Activated B cell treated with CpG ODN at 0.5 μM for 24 hours (primary cell): ENCODE data around the gene CLCN3. TPM values are rescaled to one million over a fixed set of nuclear protein-coding genes. Genes with fewer than 3 reads are reported as not detected.
"Not testable (repeated sequence)": the region's sequence is repeated elsewhere in the genome, so short reads cannot be mapped to it uniquely, and the experiment has no call there.

ENCODE experiments used
- ATAC-seq: fragments of 200-7000 bp; cut with Tn5 transposase; one replicate; pipeline ENCODE4 v1.10.0; 2021; ENCODE audit warnings: low read depth, mild to moderate bottlenecking, moderate library complexity
- CTCF ChIA-PET: fragments of 350-600 bp; sonication (Branson Sonifier 250); formaldehyde crosslinking; loops from one replicate; lab custom pipeline; 2021; ENCODE audit warnings: antibody characterized with exemption; lab: Charles Lee
- POLR2A ChIA-PET: fragments of 350-600 bp; sonication (Branson Sonifier 250); formaldehyde crosslinking; loops from one replicate; lab custom pipeline; 2021; ENCODE audit warnings: antibody characterized with exemption; lab: Charles Lee
- DNase-seq: peaks from one replicate; pipeline ENCODE4 v3.0.0; 2022
- H3K27ac Mint-ChIP-seq: one replicate; pipeline ENCODE4 v1.8.0; 2020; ENCODE audit warnings: mixed read lengths
- H3K27me3 Mint-ChIP-seq: one replicate; pipeline ENCODE4 v1.8.0; 2021; ENCODE audit warnings: mixed read lengths
- H3K36me3 Mint-ChIP-seq: one replicate; pipeline ENCODE4 v1.8.0; 2021; ENCODE audit warnings: low read depth, mixed read lengths
- H3K4me1 Mint-ChIP-seq: one replicate; pipeline ENCODE4 v1.8.0; 2021; ENCODE audit warnings: mixed read lengths
- H3K4me3 Mint-ChIP-seq: one replicate; pipeline ENCODE4 v1.8.0; 2020; ENCODE audit warnings: mild to moderate bottlenecking, mixed read lengths
- H3K9me3 Mint-ChIP-seq: one replicate; pipeline ENCODE4 v1.8.0; 2020; ENCODE audit warnings: mixed read lengths
- intact Hi-C: fragments of 100-400 bp; cut with micrococcal nuclease; formaldehyde crosslinking; loops from one replicate; pipeline ENCODE4 v1.15.1; 2024
- total RNA-seq: library from RNA; stranded (reverse); gene quantifications from 2 replicates; pipeline ENCODE4 v1.2.3, GENCODE V29; 2022
- TF ChIP-seq, protein P1 (sequence below): fragments of 200-600 bp; IDR thresholded peaks from one replicate; pipeline ENCODE4 v1.8.0; 2022; ENCODE audit warnings: antibody characterized with exemption, mild to moderate bottlenecking

CLCN3 gene
- total RNA-seq, 1 donor from 2014 or later = 28.6 TPM

DNA sequence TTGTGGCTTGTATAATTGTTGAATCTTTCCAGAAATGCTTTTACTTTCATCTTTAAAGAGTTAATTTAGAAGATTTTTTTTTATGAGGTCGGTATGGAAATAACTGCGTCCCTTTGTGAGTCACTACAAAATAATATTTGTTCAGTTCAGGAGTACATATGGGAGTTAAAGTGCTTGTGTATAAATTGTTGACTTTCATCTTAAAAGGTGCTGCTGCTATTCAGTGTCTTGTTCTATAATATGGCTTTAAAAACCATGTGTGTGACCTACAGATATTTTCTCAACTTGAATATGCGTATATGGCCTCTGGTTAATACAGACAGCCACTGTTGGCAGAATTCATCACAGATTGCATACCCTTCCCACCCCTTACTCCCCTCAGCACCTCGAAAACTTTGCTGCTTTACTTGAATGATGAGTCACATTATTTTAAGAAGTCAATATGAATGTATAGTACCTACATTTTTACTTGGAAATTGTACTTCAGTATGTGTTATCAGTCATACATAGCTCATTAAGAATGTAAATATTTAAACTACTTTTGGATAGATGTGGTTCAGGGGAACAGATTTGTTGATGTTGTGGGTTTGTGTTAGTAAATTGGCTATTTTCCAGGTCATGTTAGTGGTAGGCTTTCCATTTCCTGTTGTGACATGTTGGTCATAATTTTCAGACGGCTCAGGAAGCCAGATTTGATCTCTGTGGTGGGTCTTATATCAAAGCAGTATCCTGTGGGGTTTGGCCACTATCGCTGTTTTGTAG is 1.5 kb downstream of the CLCN3 start:
- H3K27me3 Mint-ChIP-seq = no peaks in the 10 kb centered on the region
- TF ChIP-seq, protein P1, sequence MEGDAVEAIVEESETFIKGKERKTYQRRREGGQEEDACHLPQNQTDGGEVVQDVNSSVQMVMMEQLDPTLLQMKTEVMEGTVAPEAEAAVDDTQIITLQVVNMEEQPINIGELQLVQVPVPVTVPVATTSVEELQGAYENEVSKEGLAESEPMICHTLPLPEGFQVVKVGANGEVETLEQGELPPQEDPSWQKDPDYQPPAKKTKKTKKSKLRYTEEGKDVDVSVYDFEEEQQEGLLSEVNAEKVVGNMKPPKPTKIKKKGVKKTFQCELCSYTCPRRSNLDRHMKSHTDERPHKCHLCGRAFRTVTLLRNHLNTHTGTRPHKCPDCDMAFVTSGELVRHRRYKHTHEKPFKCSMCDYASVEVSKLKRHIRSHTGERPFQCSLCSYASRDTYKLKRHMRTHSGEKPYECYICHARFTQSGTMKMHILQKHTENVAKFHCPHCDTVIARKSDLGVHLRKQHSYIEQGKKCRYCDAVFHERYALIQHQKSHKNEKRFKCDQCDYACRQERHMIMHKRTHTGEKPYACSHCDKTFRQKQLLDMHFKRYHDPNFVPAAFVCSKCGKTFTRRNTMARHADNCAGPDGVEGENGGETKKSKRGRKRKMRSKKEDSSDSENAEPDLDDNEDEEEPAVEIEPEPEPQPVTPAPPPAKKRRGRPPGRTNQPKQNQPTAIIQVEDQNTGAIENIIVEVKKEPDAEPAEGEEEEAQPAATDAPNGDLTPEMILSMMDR = no peak
- ATAC-seq = no peak
- H3K4me1 Mint-ChIP-seq = peaks cover 48% of the 10 kb centered on the region
- H3K36me3 Mint-ChIP-seq = peaks cover 25% of the 10 kb centered on the region
- H3K27ac Mint-ChIP-seq = peak overlapping the region; percentile 65
- no peaks in the 10 kb centered on the region for H3K9me3 Mint-ChIP-seq
- ChIA-PET CTCF (interaction anchor here (2.3 to 3.4 kb wide), 2 partner anchors 9 to 38 kb away, joined by 8 to 22 read pairs; partner anchors contain the start of gene NEK1), POLR2A (interaction anchor here (0.9 to 3.1 kb wide), 2 partner anchors 10 to 612 kb away, joined by 5 to 29 read pairs; partner anchors contain the start of genes CBR4 and NEK1)
- peak overlapping the region; percentile 76 for H3K4me3 Mint-ChIP-seq
- intact Hi-C loops = loop anchor here (2.0 kb wide), 1 partner anchor 411 kb away; no protein-coding TSS in a partner anchor
- DNase-seq = no peak

DNA sequence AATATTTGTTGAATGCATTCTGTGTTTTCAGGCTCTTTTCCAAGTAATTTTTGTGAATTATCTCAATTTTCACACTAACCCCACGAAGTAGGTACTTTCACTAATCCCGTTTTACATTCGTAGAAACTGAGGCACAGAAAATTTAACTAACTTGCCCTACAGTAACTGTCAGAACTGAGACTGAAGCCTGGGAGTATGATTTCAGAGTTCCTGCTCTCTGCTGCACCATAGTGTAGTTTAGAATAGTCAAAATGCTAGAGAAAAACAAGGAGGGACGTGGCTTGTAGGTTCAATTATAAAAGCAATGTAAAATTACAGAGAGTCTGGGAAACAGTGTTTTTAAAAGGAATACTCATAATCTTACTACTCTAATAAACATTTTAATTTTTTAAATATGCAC is 2.2 kb downstream of the CLCN3 start:
- DNase-seq (no peak), ATAC-seq (no peak)
- POLR2A ChIA-PET = interaction anchor here (3.1 kb wide), 1 partner anchor 11 kb away, joined by 29 read pairs; the partner anchor contains the start of gene NEK1
- Mint-ChIP-seq H3K4me3 (peak overlapping the region; percentile 8), H3K36me3 (peaks cover 25% of the 10 kb centered on the region), H3K4me1 (peaks cover 52% of the 10 kb centered on the region), H3K27me3 (no peaks in the 10 kb centered on the region), H3K9me3 (no peaks in the 10 kb centered on the region), H3K27ac (no peak overlapping the region)
- CTCF ChIA-PET = interaction anchor here (2.3 kb wide), 1 partner anchor 10 kb away, joined by 8 read pairs; the partner anchor contains the start of gene NEK1
- TF ChIP-seq, protein P1 = no peak
- intact Hi-C loops = no loop called here

DNA sequence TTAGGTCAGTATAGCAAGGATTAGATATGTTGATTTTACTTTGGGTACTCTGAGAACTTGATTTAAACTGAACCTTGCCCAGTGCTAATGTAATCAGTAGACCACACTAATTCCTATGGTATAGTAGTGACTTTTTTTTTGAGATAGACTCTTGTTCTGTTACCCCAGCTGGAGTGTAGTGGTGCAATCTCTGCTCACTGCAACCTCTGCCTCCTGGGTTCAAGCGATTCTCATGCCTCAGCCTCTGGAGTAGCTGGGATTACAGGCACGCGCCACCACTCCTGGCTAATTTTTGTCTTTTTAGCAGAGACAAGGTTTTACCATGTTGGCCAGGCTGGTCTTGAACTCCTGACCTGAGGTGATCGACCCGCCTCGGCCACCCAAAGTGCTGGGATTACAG is 3.6 kb downstream of the CLCN3 start:
- POLR2A ChIA-PET, H3K27me3 Mint-ChIP-seq, H3K27ac Mint-ChIP-seq, H3K9me3 Mint-ChIP-seq, ATAC-seq, DNase-seq, intact Hi-C loops, H3K4me3 Mint-ChIP-seq, CTCF ChIA-PET: not testable (repeated sequence)
- Mint-ChIP-seq H3K36me3 (peaks cover 25% of the 10 kb centered on the region), H3K4me1 (peaks cover 46% of the 10 kb centered on the region)

DNA sequence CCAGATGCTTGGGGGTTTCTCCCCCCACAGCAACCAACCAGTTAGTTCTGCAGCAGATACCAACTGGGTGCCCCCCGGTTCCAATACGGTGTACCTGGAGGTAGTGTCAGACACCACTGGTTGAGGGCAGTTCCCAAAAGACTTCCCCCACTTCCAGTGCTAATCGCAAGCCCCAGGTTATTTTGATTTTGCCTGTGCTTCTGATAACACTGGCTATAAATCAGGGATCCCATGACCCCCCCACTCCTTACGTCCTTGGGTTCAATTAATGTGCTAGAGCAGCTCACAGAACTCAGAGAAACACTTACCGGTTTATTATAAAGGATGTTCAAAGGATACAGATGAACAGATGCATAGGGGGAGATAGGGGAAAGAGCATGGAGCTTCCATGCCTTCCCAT is 5.5 kb downstream of the CLCN3 start:
- Mint-ChIP-seq H3K27ac (no peak overlapping the region), H3K27me3 (no peaks in the 10 kb centered on the region), H3K36me3 (peaks cover 13% of the 10 kb centered on the region), H3K9me3 (no peaks in the 10 kb centered on the region), H3K4me3 (no peak overlapping the region), H3K4me1 (peaks cover 45% of the 10 kb centered on the region)
- ChIA-PET POLR2A (no interaction called here), CTCF (no interaction called here)
- intact Hi-C loops = no loop called here
- ATAC-seq (no peak), DNase-seq (no peak)
- TF ChIP-seq, protein P1 = no peak

DNA sequence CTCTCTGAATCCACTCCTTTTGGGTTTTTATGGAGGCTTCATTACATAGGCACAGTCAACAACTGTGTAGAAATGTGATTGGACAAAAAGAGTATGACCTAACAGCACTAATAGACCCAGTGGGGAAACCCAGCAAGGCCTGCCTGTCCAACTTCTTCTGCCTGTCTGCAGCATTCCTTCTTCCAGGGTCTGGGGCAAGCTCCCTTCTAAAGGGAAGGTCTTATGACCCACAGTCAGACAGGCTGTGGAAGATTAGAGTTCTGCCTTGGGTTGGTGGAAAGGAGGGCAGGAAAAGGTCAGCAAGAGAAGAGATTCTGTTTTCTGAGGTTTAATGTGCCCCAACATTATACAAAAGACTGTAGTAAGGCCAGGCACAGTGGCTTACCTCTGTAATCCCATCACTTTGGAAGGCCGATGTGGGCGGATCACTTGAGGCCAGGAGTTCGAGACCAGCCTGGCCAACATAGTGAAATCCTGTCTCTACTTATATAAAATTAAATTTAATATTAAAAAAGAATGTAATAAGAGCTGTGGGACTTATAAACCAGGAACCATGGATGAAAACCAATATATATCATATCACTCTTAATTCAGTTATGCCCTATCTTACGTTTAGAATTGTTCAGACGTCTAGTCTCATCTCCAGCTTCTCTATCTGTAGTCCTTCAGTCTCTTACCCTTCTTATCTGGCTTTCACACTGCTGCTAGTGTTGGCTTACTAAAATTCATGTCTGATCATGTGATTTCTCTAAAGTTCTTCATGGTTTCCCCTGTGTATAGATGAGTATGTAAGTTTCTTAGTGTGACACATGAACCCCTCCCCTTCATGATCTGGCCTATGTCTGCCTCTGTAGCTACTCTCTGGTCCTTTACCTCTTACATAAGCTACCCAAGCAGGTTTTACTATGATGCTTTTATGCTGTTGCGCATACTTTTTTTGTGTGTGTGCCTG is 6.2 kb downstream of the CLCN3 start:
- Mint-ChIP-seq H3K36me3 (peaks cover 15% of the 10 kb centered on the region), H3K27me3 (no peaks in the 10 kb centered on the region), H3K4me3 (no peak overlapping the region), H3K4me1 (peaks cover 42% of the 10 kb centered on the region), H3K27ac (no peak overlapping the region), H3K9me3 (no peaks in the 10 kb centered on the region)
- TF ChIP-seq, protein P1 = no peak
- no peak for DNase-seq
- POLR2A ChIA-PET = no interaction called here
- CTCF ChIA-PET = interaction anchor here (1.1 to 1.9 kb wide), 2 partner anchors 13 to 15 kb away, joined by 3 to 5 read pairs; no protein-coding TSS in a partner anchor
- intact Hi-C loops = no loop called here
- peak; percentile 50 for ATAC-seq
